ENCODE results near the gene HOXA4.

- no peak for TF ChIP-seq CTCF (IDR thresholded peaks at IDR 0.05)
- peak in 1 of 2 donors; percentile 76 for TF ChIP-seq POLR2A (IDR thresholded peaks at IDR 0.05)
These were observed 22.0 kb downstream of the HOXA4 start for GRCh38 chr7:27108390-27109127.
